ENCODE data around the gene KDM4B. TPM values are rescaled to one million over a fixed set of nuclear protein-coding genes. Genes with fewer than 3 reads are reported as not detected.
"Not testable (repeated sequence)": the region's sequence is repeated elsewhere in the genome, so short reads cannot be mapped to it uniquely, and the experiment has no call there.

The KDM4B gene
- total and polyA plus RNA-seq, 5 experiments from 2014 or later = 14.3 to 50.1 (median 18.7) TPM

- DNase-seq, H3K27me3 Mint-ChIP-seq, ATAC-seq, H3K4me1 Mint-ChIP-seq, H3K4me3 Mint-ChIP-seq: not testable (repeated sequence)
- H3K27ac Mint-ChIP-seq = peak overlapping the region in 2 of 10 donors; percentile 15 to 40
- POLR2A ChIA-PET = interaction anchor here (0.7 kb wide), 1 partner anchor 1565 kb away, joined by 4 read pairs; no protein-coding TSS in a partner anchor
- H3K9me3 Mint-ChIP-seq = peaks cover 0 to 23% (median 4%) of the 10 kb centered on the region in 9 donors
- peaks cover 0 to 13% (median 0%) of the 10 kb centered on the region in 3 donors for H3K36me3 Mint-ChIP-seq
Measured at GRCh38 chr19:5160158-5160795, 191.4 kb downstream of the KDM4B start.

GRCh38 chr19:5164845-5165696, 196.2 kb downstream of the KDM4B start:
- H3K27ac Mint-ChIP-seq, H3K4me1 Mint-ChIP-seq, H3K4me3 Mint-ChIP-seq, ATAC-seq, H3K27me3 Mint-ChIP-seq, POLR2A ChIA-PET, H3K9me3 Mint-ChIP-seq, DNase-seq, H3K36me3 Mint-ChIP-seq: not testable (repeated sequence)

- no peak overlapping the region for H3K27ac Mint-ChIP-seq
- peaks cover 0 to 6% (median under 1%) of the 10 kb centered on the region in 4 donors for H3K4me1 Mint-ChIP-seq
- DNase-seq (no peak), ATAC-seq (no peak)
- peaks cover 0 to 3% (median 0%) of the 10 kb centered on the region in 5 donors for H3K27me3 Mint-ChIP-seq
- peaks cover 0 to 2% (median 0%) of the 10 kb centered on the region in 9 donors for H3K9me3 Mint-ChIP-seq
- no peak overlapping the region for H3K4me3 Mint-ChIP-seq
- POLR2A ChIA-PET = no interaction called here
- peaks cover 0 to 5% (median 0%) of the 10 kb centered on the region in 3 donors for H3K36me3 Mint-ChIP-seq
Measured at GRCh38 chr19:5165697-5166019, 196.7 kb downstream of the KDM4B start.

GRCh38 chr19:5166262-5166661, 197.3 kb downstream of the KDM4B start:
- POLR2A ChIA-PET = no interaction called here
- Mint-ChIP-seq H3K27me3 (peaks cover 0 to 3% (median 0%) of the 10 kb centered on the region in 5 donors), H3K27ac (peak overlapping the region in 1 of 10 donors; percentile 47), H3K4me3 (no peak overlapping the region), H3K9me3 (peaks cover 0 to 2% (median 0%) of the 10 kb centered on the region in 9 donors), H3K4me1 (peaks cover 0 to 6% (median 1%) of the 10 kb centered on the region in 4 donors), H3K36me3 (peaks cover 0 to 5% (median 0%) of the 10 kb centered on the region in 3 donors)
- ATAC-seq (no peak), DNase-seq (no peak)

- POLR2A ChIA-PET = no interaction called here
- Mint-ChIP-seq H3K27ac (peak overlapping the region in 1 of 10 donors; percentile 71), H3K36me3 (peaks cover 0 to 3% (median 0%) of the 10 kb centered on the region in 3 donors), H3K4me3 (peak overlapping the region in 2 of 10 donors; percentile 20 to 39), H3K27me3 (peaks cover 0 to 3% (median 0%) of the 10 kb centered on the region in 5 donors), H3K9me3 (peaks cover 0 to 2% (median 0%) of the 10 kb centered on the region in 9 donors), H3K4me1 (peaks cover 0 to 6% (median 4%) of the 10 kb centered on the region in 4 donors)
- ATAC-seq (peak in 1 of 2 donors; percentile 46), DNase-seq (peak; percentile 24 to 76 (median 44))
Measured at GRCh38 chr19:5170329-5170745, 201.4 kb downstream of the KDM4B start.

GRCh38 chr19:5171711-5172110, 202.8 kb downstream of the KDM4B start:
- peaks cover 0 to 2% (median 0%) of the 10 kb centered on the region in 9 donors for H3K9me3 Mint-ChIP-seq
- H3K4me1 Mint-ChIP-seq = peaks cover 0 to 6% (median 4%) of the 10 kb centered on the region in 4 donors
- peaks cover 0 to 3% (median 0%) of the 10 kb centered on the region in 3 donors for H3K36me3 Mint-ChIP-seq
- H3K4me3 Mint-ChIP-seq = no peak overlapping the region
- peak overlapping the region in 1 of 10 donors; percentile 34 for H3K27ac Mint-ChIP-seq
- POLR2A ChIA-PET = no interaction called here
- ATAC-seq (no peak), DNase-seq (no peak)
- peaks cover 0 to 3% (median 0%) of the 10 kb centered on the region in 5 donors for H3K27me3 Mint-ChIP-seq

- ATAC-seq (no peak), DNase-seq (no peak)
- POLR2A ChIA-PET = no interaction called here
- peaks cover 0 to 1% (median 0%) of the 10 kb centered on the region in 5 donors for H3K27me3 Mint-ChIP-seq
- H3K4me1 Mint-ChIP-seq = peaks cover 0 to 6% (median 4%) of the 10 kb centered on the region in 4 donors
- H3K9me3 Mint-ChIP-seq = no peaks in the 10 kb centered on the region
- no peak overlapping the region for H3K27ac Mint-ChIP-seq
- H3K4me3 Mint-ChIP-seq = no peak overlapping the region
- H3K36me3 Mint-ChIP-seq = peaks cover 0 to 3% (median 0%) of the 10 kb centered on the region in 3 donors
Measured at GRCh38 chr19:5172859-5173630, 204.1 kb downstream of the KDM4B start.

GRCh38 chr19:5173993-5174392, 205.1 kb downstream of the KDM4B start:
- ATAC-seq (no peak), DNase-seq (no peak)
- POLR2A ChIA-PET = no interaction called here
- Mint-ChIP-seq H3K9me3 (no peaks in the 10 kb centered on the region), H3K27me3 (peaks cover 0 to 1% (median 0%) of the 10 kb centered on the region in 5 donors), H3K4me1 (peaks cover 0 to 6% (median 4%) of the 10 kb centered on the region in 4 donors), H3K27ac (no peak overlapping the region), H3K4me3 (no peak overlapping the region), H3K36me3 (peaks cover 0 to 3% (median 0%) of the 10 kb centered on the region in 3 donors)

GRCh38 chr19:5177745-5178450, 209.0 kb downstream of the KDM4B start:
- ATAC-seq = no peak
- peaks cover 0 to 4% (median 0%) of the 10 kb centered on the region in 5 donors for H3K27me3 Mint-ChIP-seq
- no peaks in the 10 kb centered on the region for H3K4me1 Mint-ChIP-seq
- H3K4me3 Mint-ChIP-seq = no peak overlapping the region
- H3K9me3 Mint-ChIP-seq = no peaks in the 10 kb centered on the region
- no peak for DNase-seq
- H3K27ac Mint-ChIP-seq = peak overlapping the region in 1 of 10 donors; percentile 11
- H3K36me3 Mint-ChIP-seq = no peaks in the 10 kb centered on the region
- POLR2A ChIA-PET = no interaction called here

GRCh38 chr19:5178841-5179240, 209.9 kb downstream of the KDM4B start:
- H3K4me3 Mint-ChIP-seq = no peak overlapping the region
- no peak for ATAC-seq
- peaks cover 0 to 4% (median 0%) of the 10 kb centered on the region in 5 donors for H3K27me3 Mint-ChIP-seq
- no peak overlapping the region for H3K27ac Mint-ChIP-seq
- DNase-seq = no peak
- no peaks in the 10 kb centered on the region for H3K4me1 Mint-ChIP-seq
- no peaks in the 10 kb centered on the region for H3K9me3 Mint-ChIP-seq
- POLR2A ChIA-PET = no interaction called here
- H3K36me3 Mint-ChIP-seq = no peaks in the 10 kb centered on the region

- DNase-seq (no peak), ATAC-seq (no peak)
- POLR2A ChIA-PET = no interaction called here
- Mint-ChIP-seq H3K36me3 (no peaks in the 10 kb centered on the region), H3K27ac (no peak overlapping the region), H3K4me1 (no peaks in the 10 kb centered on the region), H3K27me3 (peaks cover 0 to 4% (median 0%) of the 10 kb centered on the region in 5 donors), H3K4me3 (no peak overlapping the region), H3K9me3 (no peaks in the 10 kb centered on the region)
Measured at GRCh38 chr19:5179256-5179655, 210.3 kb downstream of the KDM4B start.

- Mint-ChIP-seq H3K9me3 (no peaks in the 10 kb centered on the region), H3K27ac (no peak overlapping the region), H3K36me3 (no peaks in the 10 kb centered on the region), H3K4me3 (no peak overlapping the region), H3K27me3 (peaks cover 0 to 4% (median 2%) of the 10 kb centered on the region in 5 donors), H3K4me1 (no peaks in the 10 kb centered on the region)
- POLR2A ChIA-PET = no interaction called here
- ATAC-seq (no peak), DNase-seq (no peak)
Measured at GRCh38 chr19:5181329-5181728, 212.4 kb downstream of the KDM4B start.

Data from naive thymus-derived CD8-positive, alpha-beta T cell (primary cell).